ENCODE measurements around the gene TEX264.

TEX264 gene

DNA sequence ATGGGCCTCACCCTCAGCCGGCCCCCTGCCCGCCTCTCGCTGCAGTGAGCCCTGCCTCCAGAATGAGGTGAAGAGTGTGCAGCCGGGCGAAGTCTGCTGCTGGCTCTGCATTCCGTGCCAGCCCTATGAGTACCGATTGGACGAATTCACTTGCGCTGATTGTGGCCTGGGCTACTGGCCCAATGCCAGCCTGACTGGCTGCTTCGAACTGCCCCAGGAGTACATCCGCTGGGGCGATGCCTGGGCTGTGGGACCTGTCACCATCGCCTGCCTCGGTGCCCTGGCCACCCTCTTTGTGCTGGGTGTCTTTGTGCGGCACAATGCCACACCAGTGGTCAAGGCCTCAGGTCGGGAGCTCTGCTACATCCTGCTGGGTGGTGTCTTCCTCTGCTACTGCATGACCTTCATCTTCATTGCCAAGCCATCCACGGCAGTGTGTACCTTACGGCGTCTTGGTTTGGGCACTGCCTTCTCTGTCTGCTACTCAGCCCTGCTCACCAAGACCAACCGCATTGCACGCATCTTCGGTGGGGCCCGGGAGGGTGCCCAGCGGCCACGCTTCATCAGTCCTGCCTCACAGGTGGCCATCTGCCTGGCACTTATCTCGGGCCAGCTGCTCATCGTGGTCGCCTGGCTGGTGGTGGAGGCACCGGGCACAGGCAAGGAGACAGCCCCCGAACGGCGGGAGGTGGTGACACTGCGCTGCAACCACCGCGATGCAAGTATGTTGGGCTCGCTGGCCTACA is 44.4 kb downstream of the TEX264 start:
- no peaks in the 10 kb centered on the region for H3K36me3 ChIP-seq (ENCODE audit: control insufficient read depth, insufficient read depth, low read length)
- no peak overlapping the region for H3K4me3 ChIP-seq (ENCODE audit: insufficient read depth, low read depth, low read length)
- no peaks in the 10 kb centered on the region for H3K27me3 ChIP-seq (ENCODE audit: control insufficient read depth, insufficient read depth, low read length, poor library complexity, severe bottlenecking)
- H3K4me1 ChIP-seq (ENCODE audit: control insufficient read depth, insufficient read depth, low read length), result no peaks in the 10 kb centered on the region
- WGBS, 2 experiments, result 95 to 97% methylated on average over 36 of the region's 36 CpGs
- no peak overlapping the region for H3K27ac ChIP-seq (ENCODE audit: insufficient read depth, low read depth, low read length, poor library complexity, severe bottlenecking)
- no peaks in the 10 kb centered on the region for H3K9me3 ChIP-seq (ENCODE audit: control insufficient read depth, low read length)

GRCh38 chr3:51715977-51716294 is 44.9 kb downstream of the TEX264 start:
- no peak overlapping the region for H3K27ac ChIP-seq (ENCODE audit: insufficient read depth, low read depth, low read length, poor library complexity, severe bottlenecking)
- no peaks in the 10 kb centered on the region for H3K27me3 ChIP-seq (ENCODE audit: control insufficient read depth, insufficient read depth, low read length, poor library complexity, severe bottlenecking)
- H3K9me3 ChIP-seq (ENCODE audit: control insufficient read depth, low read length), result no peaks in the 10 kb centered on the region
- WGBS, 2 experiments, result 95 to 97% methylated on average over 8 of the region's 8 CpGs
- H3K4me3 ChIP-seq (ENCODE audit: insufficient read depth, low read depth, low read length), result no peak overlapping the region
- H3K36me3 ChIP-seq (ENCODE audit: control insufficient read depth, insufficient read depth, low read length), result no peaks in the 10 kb centered on the region
- H3K4me1 ChIP-seq (ENCODE audit: control insufficient read depth, insufficient read depth, low read length), result no peaks in the 10 kb centered on the region

GRCh38 chr3:51716805-51717204 is 45.8 kb downstream of the TEX264 start:
- Histone ChIP-seq H3K9me3 (ENCODE audit: control insufficient read depth, low read length) (no peaks in the 10 kb centered on the region), H3K27ac (ENCODE audit: insufficient read depth, low read depth, low read length, poor library complexity, severe bottlenecking) (no peak overlapping the region), H3K4me1 (ENCODE audit: control insufficient read depth, insufficient read depth, low read length) (no peaks in the 10 kb centered on the region), H3K4me3 (ENCODE audit: insufficient read depth, low read depth, low read length) (no peak overlapping the region), H3K36me3 (ENCODE audit: control insufficient read depth, insufficient read depth, low read length) (no peaks in the 10 kb centered on the region), H3K27me3 (ENCODE audit: control insufficient read depth, insufficient read depth, low read length, poor library complexity, severe bottlenecking) (no peaks in the 10 kb centered on the region)
- WGBS, 2 experiments, result 82 to 91% methylated on average over 5 of the region's 5 CpGs

DNA sequence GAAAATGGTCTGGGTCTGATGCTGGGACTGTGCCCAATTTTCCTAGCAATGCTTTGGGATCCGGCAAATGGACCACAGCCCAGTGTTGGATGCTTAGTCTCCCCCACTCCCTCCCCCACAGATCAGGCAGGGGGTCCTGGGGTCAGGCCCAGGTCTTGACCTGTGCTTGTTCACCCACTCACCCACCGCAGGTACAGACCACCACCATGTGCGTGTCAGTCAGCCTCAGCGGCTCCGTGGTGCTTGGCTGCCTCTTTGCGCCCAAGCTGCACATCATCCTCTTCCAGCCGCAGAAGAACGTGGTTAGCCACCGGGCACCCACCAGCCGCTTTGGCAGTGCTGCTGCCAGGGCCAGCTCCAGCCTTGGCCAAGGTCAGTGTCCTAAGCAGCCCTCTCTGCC is 46.4 kb downstream of the TEX264 start:
- H3K4me1 ChIP-seq (ENCODE audit: control insufficient read depth, insufficient read depth, low read length), result no peaks in the 10 kb centered on the region
- H3K27me3 ChIP-seq (ENCODE audit: control insufficient read depth, insufficient read depth, low read length, poor library complexity, severe bottlenecking), result no peaks in the 10 kb centered on the region
- H3K36me3 ChIP-seq (ENCODE audit: control insufficient read depth, insufficient read depth, low read length), result no peaks in the 10 kb centered on the region
- H3K9me3 ChIP-seq (ENCODE audit: control insufficient read depth, low read length), result no peaks in the 10 kb centered on the region
- no peak overlapping the region for H3K27ac ChIP-seq (ENCODE audit: insufficient read depth, low read depth, low read length, poor library complexity, severe bottlenecking)
- WGBS, 2 experiments, result 93 to 96% methylated on average over 10 of the region's 10 CpGs
- H3K4me3 ChIP-seq (ENCODE audit: insufficient read depth, low read depth, low read length), result no peak overlapping the region

DNA sequence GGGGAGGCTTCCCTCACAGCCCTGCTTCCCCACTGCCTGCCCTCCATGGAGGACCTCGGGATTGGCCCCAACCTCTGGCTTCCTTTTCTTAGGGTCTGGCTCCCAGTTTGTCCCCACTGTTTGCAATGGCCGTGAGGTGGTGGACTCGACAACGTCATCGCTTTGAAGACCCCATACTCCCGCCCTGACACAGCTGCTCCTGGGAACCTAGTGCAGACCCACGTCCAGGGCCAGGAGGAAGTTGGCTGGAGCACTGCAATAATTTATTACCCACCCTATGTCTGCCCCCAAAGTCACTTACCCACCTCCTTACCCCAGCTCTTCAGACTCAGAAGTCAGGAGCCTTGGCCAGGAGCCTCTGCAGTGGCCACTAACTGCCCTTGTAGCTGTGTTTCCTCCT is 46.9 kb downstream of the TEX264 start:
- Histone ChIP-seq H3K4me1 (ENCODE audit: control insufficient read depth, insufficient read depth, low read length) (no peaks in the 10 kb centered on the region), H3K9me3 (ENCODE audit: control insufficient read depth, low read length) (no peaks in the 10 kb centered on the region), H3K4me3 (ENCODE audit: insufficient read depth, low read depth, low read length) (no peak overlapping the region), H3K27me3 (ENCODE audit: control insufficient read depth, insufficient read depth, low read length, poor library complexity, severe bottlenecking) (no peaks in the 10 kb centered on the region), H3K27ac (ENCODE audit: insufficient read depth, low read depth, low read length, poor library complexity, severe bottlenecking) (no peak overlapping the region), H3K36me3 (ENCODE audit: control insufficient read depth, insufficient read depth, low read length) (no peaks in the 10 kb centered on the region)
- 92 to 95% methylated on average over 7 of the region's 7 CpGs for whole genome bisulfite sequencing, 2 experiments

DNA sequence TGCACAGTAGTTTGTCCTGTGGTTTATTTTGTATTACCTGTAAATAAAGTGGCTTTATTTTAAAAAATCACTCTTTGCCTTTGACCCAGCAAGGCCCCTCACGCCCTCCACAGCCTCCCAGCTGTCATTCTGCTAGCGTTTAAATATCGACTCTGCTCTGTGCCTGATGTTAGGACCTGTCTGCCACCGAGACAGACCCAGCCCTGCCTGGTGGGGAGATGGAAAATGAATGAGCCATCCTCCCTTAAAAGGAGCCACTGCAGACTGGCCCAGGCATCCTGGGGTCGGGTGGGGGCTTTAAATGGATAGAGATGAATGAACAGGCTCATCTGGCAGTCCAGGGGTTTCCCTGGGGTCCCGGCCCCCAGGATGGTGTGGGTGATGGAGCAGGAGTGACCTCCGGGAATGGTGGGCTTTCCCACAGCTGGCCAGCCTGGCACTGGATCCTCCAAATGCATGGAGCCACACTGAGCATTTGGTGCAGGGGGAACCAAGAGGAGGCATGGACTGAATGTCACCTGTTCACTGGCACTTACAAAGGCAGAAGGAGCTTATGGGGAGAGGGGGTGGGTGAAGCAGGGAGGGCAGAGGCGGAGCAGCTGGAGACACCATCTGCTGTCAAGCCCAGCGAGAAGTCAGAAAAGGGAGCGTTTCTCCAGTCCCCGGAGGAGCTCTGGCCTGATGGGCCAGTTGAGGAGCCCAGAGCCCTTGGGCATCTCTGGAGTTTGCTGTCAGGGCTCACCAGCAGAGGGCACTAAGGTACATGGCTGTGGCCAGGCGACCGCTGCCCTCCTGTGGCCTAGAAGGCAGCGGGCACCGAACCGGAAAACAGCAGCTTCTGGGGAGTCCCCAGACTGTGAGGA is 47.7 kb downstream of the TEX264 start:
- H3K27me3 ChIP-seq (ENCODE audit: control insufficient read depth, insufficient read depth, low read length, poor library complexity, severe bottlenecking), result no peaks in the 10 kb centered on the region
- no peak overlapping the region for H3K4me3 ChIP-seq (ENCODE audit: insufficient read depth, low read depth, low read length)
- no peaks in the 10 kb centered on the region for H3K9me3 ChIP-seq (ENCODE audit: control insufficient read depth, low read length)
- H3K36me3 ChIP-seq (ENCODE audit: control insufficient read depth, insufficient read depth, low read length), result no peaks in the 10 kb centered on the region
- H3K27ac ChIP-seq (ENCODE audit: insufficient read depth, low read depth, low read length, poor library complexity, severe bottlenecking), result no peak overlapping the region
- H3K4me1 ChIP-seq (ENCODE audit: control insufficient read depth, insufficient read depth, low read length), result no peaks in the 10 kb centered on the region
- 50 to 52% methylated on average over 16 of the region's 16 CpGs for WGBS, 2 experiments

GRCh38 chr3:51719410-51720025 is 48.5 kb downstream of the TEX264 start:
- H3K36me3 ChIP-seq (ENCODE audit: control insufficient read depth, insufficient read depth, low read length), result no peaks in the 10 kb centered on the region
- H3K9me3 ChIP-seq (ENCODE audit: control insufficient read depth, low read length), result no peaks in the 10 kb centered on the region
- WGBS, 2 experiments, result 72 to 80% methylated on average over 3 to 5 of the region's 5 CpGs
- no peak overlapping the region for H3K4me3 ChIP-seq (ENCODE audit: insufficient read depth, low read depth, low read length)
- H3K27ac ChIP-seq (ENCODE audit: insufficient read depth, low read depth, low read length, poor library complexity, severe bottlenecking), result no peak overlapping the region
- no peaks in the 10 kb centered on the region for H3K4me1 ChIP-seq (ENCODE audit: control insufficient read depth, insufficient read depth, low read length)
- H3K27me3 ChIP-seq (ENCODE audit: control insufficient read depth, insufficient read depth, low read length, poor library complexity, severe bottlenecking), result no peaks in the 10 kb centered on the region

DNA sequence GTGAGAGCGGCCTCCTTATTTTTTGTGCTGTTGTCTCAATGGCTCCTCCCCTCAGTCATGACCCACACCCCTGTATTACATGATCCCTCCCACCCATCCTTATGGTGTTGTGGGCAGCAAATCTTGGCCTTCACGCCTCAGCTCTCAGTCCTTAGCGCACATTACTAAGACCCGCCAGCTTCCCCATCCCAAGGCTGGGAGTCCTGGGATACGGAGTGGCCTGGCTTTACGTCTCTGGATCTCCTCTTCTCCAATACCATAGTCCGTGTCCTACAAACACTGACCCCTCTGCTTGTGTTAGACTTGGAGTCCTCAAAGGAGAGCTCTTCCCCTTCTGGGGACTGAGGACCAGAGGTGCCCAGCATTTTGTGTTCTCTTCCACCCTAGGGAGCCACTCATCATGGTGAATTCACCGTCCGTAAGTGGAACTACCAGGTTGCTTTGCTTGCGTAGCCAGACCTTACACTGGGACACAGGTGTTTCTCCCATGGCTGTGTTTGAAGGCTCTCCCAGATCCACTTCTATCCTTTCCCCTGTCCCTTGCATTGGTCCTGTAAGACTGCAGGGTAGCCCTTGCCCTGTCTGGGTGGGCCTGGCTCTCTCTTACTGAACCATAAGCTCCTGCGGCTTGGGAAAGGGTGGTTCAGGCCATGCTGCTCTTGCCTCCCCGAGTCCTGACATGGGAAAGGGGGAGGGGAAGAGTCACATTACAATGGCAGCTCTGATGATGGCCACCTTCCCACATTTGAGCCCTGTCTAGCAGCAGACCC is 49.4 kb downstream of the TEX264 start:
- Histone ChIP-seq H3K27ac (ENCODE audit: insufficient read depth, low read depth, low read length, poor library complexity, severe bottlenecking) (no peak overlapping the region), H3K4me1 (ENCODE audit: control insufficient read depth, insufficient read depth, low read length) (no peaks in the 10 kb centered on the region), H3K36me3 (ENCODE audit: control insufficient read depth, insufficient read depth, low read length) (no peaks in the 10 kb centered on the region), H3K9me3 (ENCODE audit: control insufficient read depth, low read length) (no peaks in the 10 kb centered on the region), H3K4me3 (ENCODE audit: insufficient read depth, low read depth, low read length) (no peak overlapping the region), H3K27me3 (ENCODE audit: control insufficient read depth, insufficient read depth, low read length, poor library complexity, severe bottlenecking) (no peaks in the 10 kb centered on the region)
- WGBS, 2 experiments, result 86 to 90% methylated on average over 12 of the region's 12 CpGs

- Histone ChIP-seq H3K9me3 (ENCODE audit: control insufficient read depth, low read length) (no peaks in the 10 kb centered on the region), H3K27ac (ENCODE audit: insufficient read depth, low read depth, low read length, poor library complexity, severe bottlenecking) (no peak overlapping the region), H3K36me3 (ENCODE audit: control insufficient read depth, insufficient read depth, low read length) (no peaks in the 10 kb centered on the region), H3K4me1 (ENCODE audit: control insufficient read depth, insufficient read depth, low read length) (no peaks in the 10 kb centered on the region), H3K4me3 (ENCODE audit: insufficient read depth, low read depth, low read length) (no peak overlapping the region), H3K27me3 (ENCODE audit: control insufficient read depth, insufficient read depth, low read length, poor library complexity, severe bottlenecking) (no peaks in the 10 kb centered on the region)
- WGBS, 2 experiments, result 84 to 86% methylated on average over 8 of the region's 8 CpGs
Measured at GRCh38 chr3:51721062-51721745, 50.2 kb downstream of the TEX264 start.
